Measurements from ENCODE around the gene CLDN14. TPM values are rescaled to one million over a fixed set of nuclear protein-coding genes. Genes with fewer than 3 reads are reported as not detected.

The CLDN14 gene
- total RNA-seq, 1 experiment from 2014 or later: not detected

DNA sequence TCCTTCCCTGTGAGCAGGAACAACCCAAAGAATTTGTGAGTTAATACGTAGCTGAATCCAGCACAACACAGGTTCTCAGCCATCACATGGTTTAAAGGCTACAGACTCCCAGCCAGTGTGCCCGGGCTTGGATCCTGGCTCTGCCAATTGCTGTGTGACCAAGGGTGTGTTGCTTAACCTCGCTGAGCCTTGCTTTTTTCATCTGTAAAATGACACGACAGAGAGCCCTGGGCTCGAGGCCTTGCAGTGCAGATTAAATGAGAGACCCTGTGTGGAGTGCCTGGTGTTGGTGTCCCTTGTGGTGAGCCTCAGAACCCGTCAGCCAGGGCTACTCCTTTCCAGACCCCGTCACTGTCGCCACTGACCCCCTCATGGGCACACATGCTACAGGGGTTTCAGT, 55.3 kb downstream of the CLDN14 start:
- ATAC-seq: no peak
- intact Hi-C loops (cut with micrococcal nuclease; ENCODE audit: unreplicated experiment) (loop anchor here (10.0 kb wide), 2 partner anchors 80 to 160 kb away; no protein-coding TSS in a partner anchor), in situ Hi-C loops (cut with HindIII; ENCODE audit: low pct_unique_long_range_greater_than_20kb, low sequenced_read_pairs) (no loop called here)
- H3K4me1 ChIP-seq (ENCODE audit: control insufficient read depth, insufficient read depth, low read length): peaks cover 10% of the 10 kb centered on the region
- no peaks in the 10 kb centered on the region for H3K36me3 ChIP-seq (ENCODE audit: control insufficient read depth, insufficient read depth, low read length)
- BruUV-seq (replicated peaks): no TSS peak
- H3K4me3 ChIP-seq (ENCODE audit: low read depth in 2 of 2, low read length in 2 of 2): no peak overlapping the region
- no peak overlapping the region for H3K27ac ChIP-seq (ENCODE audit: low read length)
- no peaks in the 10 kb centered on the region for H3K9me3 ChIP-seq (ENCODE audit: control insufficient read depth, insufficient read depth, low read depth, low read length)
- TF ChIP-seq REST (IDR thresholded peaks at IDR 0.05; ENCODE audit: insufficient read depth in 1 of 2, low read depth in 2 of 2, low read length in 1 of 2) (no peak), TCF7L2 (IDR thresholded peaks at IDR 0.05; ENCODE audit: low read depth, low read length) (no peak), POLR2AphosphoS5 (IDR thresholded peaks at IDR 0.05; ENCODE audit: low read depth, low read length) (no peak), SIN3A (IDR thresholded peaks at IDR 0.05; ENCODE audit: borderline replicate concordance, insufficient read depth, low read depth, low read length) (no peak)
- TF ChIP-seq, protein P1, sequence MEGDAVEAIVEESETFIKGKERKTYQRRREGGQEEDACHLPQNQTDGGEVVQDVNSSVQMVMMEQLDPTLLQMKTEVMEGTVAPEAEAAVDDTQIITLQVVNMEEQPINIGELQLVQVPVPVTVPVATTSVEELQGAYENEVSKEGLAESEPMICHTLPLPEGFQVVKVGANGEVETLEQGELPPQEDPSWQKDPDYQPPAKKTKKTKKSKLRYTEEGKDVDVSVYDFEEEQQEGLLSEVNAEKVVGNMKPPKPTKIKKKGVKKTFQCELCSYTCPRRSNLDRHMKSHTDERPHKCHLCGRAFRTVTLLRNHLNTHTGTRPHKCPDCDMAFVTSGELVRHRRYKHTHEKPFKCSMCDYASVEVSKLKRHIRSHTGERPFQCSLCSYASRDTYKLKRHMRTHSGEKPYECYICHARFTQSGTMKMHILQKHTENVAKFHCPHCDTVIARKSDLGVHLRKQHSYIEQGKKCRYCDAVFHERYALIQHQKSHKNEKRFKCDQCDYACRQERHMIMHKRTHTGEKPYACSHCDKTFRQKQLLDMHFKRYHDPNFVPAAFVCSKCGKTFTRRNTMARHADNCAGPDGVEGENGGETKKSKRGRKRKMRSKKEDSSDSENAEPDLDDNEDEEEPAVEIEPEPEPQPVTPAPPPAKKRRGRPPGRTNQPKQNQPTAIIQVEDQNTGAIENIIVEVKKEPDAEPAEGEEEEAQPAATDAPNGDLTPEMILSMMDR (IDR thresholded peaks at IDR 0.05): no peak
- ChIA-PET CTCF (no interaction called here), POLR2A (no interaction called here)
- DNase-seq (ENCODE audit: low read depth, low spot score): no peak
- H3K27me3 ChIP-seq (ENCODE audit: control insufficient read depth, insufficient read depth, low read length): no peaks in the 10 kb centered on the region

GRCh38 chr21:36423771-36424433, 56.0 kb downstream of the CLDN14 start:
- ATAC-seq: no peak
- Histone ChIP-seq H3K36me3 (ENCODE audit: control insufficient read depth, insufficient read depth, low read length) (no peaks in the 10 kb centered on the region), H3K27ac (ENCODE audit: low read length) (no peak overlapping the region), H3K4me3 (ENCODE audit: low read depth in 2 of 2, low read length in 2 of 2) (no peak overlapping the region), H3K9me3 (ENCODE audit: control insufficient read depth, insufficient read depth, low read depth, low read length) (no peaks in the 10 kb centered on the region), H3K27me3 (ENCODE audit: control insufficient read depth, insufficient read depth, low read length) (no peaks in the 10 kb centered on the region), H3K4me1 (ENCODE audit: control insufficient read depth, insufficient read depth, low read length) (peaks cover 4% of the 10 kb centered on the region)
- POLR2A ChIA-PET: no interaction called here
- TF ChIP-seq POLR2AphosphoS5 (IDR thresholded peaks at IDR 0.05; ENCODE audit: low read depth, low read length) (no peak), SIN3A (IDR thresholded peaks at IDR 0.05; ENCODE audit: borderline replicate concordance, insufficient read depth, low read depth, low read length) (no peak), REST (IDR thresholded peaks at IDR 0.05; ENCODE audit: insufficient read depth in 1 of 2, low read depth in 2 of 2, low read length in 1 of 2) (no peak), TCF7L2 (IDR thresholded peaks at IDR 0.05; ENCODE audit: low read depth, low read length) (no peak)
- TF ChIP-seq, protein P1 (IDR thresholded peaks at IDR 0.05): no peak
- DNase-seq (ENCODE audit: low read depth, low spot score): no peak
- CTCF ChIA-PET: no interaction called here
- intact Hi-C loops (cut with micrococcal nuclease; ENCODE audit: unreplicated experiment): loop anchor here (10.0 kb wide), 2 partner anchors 81 to 161 kb away; no protein-coding TSS in a partner anchor
- no TSS peak for BruUV-seq (replicated peaks)
- in situ Hi-C loops (cut with HindIII; ENCODE audit: low pct_unique_long_range_greater_than_20kb, low sequenced_read_pairs): no loop called here
